Stimulated activated CD4-positive, alpha-beta T cell treated with anti-CD3 and anti-CD28 coated beads, Interleukin-1b, Interleukin-23, amount 100 ng/mL, for 4 hours (primary cell): ENCODE measurements around the gene NOTCH2.

Source experiments
- DNase-seq, 2 donors: peaks; one replicate each; pipeline ENCODE4 v3.0.0-alpha.2; 2020; ENCODE audit warnings: low read depth in 2 of 2

NOTCH2 gene

GRCh38 chr1:119908661-119909060 is 160.8 kb downstream of the NOTCH2 start:
- DNase-seq, result no peak

DNA sequence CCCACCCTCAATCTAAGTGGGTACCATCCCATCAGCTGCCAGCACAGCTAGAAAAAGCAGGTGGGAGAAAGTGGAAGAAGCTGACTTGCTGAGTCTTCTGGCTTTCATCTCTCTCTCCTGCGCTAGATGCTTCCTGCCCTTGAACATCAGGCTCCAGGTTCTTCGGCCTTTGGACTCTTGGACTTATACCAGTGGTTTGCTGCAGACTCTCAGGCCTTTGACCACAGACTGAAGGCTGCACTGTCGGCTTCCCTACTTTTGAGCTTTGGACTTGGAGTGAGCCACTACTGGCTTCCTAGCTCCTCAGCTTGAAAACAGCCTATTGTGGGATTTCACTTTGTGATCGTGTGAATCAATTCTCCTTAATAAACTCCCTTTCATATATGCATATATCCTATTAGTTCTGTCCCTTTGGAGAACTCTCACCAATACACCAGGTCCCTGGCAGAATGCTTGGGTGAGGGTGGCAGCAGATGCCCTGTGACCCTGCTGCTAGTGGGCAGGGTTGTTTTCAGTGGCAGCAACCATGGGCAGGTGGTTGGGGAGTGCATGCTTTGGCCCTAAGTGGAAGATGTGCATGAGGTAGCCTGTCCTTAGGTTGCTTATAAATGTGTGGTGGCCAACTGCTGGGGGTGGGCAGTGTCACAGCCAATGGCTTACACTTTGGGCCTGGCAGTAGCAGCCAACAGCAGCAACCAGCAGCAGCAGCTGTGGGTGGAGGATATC is 162.4 kb downstream of the NOTCH2 start:
- DNase-seq, result no peak

DNA sequence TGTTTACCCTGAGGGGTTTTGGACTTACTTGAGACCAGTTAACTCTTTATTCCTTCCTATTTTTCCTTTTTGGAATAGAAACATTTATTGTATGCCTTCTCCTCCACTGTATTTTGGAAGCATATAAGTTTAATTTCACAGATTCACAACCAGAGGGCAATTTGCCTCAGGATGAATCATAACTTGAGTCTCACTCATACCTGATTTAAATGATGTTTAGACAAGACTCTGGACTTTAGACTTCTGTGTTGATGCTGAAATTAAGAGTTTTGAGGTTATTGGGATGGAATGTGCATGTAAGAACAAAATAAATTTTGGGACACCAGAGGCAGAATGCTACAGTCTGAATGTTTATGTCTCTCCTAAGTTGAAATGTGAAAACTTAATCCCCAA is 166.0 kb downstream of the NOTCH2 start:
- DNase-seq, result no peak

DNA sequence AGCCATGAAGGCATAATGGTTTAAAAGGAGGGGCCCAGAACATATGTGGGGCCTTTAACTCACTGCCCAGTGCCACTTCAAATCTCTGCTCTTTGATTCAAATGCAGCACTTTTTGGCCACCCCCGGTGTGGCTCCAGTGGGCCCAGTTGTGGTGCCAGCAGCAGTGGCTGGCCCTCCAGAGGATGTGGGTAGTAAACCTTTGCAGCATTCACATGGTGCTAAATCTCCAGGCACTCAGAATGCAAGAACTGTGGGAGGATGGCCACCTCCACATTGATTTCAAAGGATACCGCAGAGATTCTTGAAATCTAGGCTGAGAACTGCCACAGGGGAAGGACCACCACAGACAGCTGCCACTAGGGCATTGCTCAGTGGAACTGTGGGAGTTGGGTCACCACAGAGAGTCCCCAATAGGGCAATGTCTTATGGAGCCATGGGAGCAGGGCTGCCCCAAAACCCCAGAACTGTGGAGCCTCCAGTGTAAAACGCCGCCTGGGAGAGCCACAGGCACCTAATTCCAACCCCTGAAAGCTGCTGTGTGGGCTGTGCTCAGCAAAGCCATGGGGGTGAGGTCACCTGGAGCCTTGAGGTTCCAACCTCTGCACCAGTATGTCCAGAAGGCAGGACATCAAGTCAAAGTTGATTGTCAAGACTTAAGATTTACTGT is 166.6 kb downstream of the NOTCH2 start:
- DNase-seq, result no peak

DNA sequence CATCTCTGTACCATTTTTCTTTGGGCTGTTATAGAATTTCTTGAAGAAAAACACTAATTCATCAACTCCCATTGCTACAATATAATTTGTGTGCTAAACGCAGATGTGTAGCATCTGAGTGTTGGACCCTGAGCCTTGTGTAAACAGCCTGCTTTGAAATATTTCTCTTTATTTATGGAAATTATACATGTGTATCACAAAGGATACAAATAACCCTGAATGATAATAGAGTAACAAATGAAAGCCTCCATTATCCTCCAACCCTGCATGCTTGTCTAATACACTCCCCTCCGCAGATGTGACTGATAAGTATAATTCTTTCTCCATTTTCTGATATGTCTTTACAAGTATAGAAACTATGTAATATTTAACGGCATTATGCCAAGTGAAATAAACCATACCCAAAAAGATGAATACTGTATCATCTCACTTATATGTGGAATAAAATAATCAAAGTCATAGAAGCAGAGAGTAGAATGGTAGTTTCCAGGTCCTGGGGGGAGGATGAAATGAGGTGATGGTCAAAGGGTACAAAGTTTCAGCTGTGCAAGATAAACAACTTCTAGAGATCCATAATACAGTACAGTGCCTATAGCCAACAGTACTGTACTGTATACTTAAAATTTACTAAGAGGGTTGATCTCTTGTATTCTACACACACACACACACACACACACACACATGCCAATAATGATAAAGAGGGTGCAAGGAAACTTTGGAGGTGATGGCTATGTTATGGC is 170.3 kb downstream of the NOTCH2 start:
- DNase-seq, result no peak

DNA sequence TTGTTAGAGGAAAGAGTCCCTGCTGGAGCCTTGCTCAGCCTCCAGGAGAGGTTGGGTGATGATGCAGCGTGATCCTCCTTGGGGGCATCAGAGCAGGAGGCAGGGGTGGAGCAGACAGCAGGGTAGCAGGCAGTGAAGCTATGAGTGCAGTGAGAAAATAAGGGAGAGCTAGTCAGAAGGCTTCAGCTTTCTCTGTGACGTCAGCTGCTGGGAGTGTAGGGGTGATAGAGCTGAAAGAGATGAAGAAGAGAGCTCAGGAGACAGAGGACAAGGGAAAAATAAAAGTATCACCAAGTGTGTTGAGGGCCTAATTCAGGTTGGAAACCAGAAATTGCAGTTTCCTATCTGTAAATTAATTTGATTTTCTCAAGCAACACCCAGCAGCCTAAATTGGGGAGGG is 170.9 kb downstream of the NOTCH2 start:
- no peak for DNase-seq

GRCh38 chr1:119896303-119896702 is 173.2 kb downstream of the NOTCH2 start, which contains the start of gene ADAM30:
Gene ADAM30, minus strand, starts transcription at chr1:119896515. Its CDS starts 179 bp downstream, at chr1:119896336.
- DNase-seq, result no peak

DNA sequence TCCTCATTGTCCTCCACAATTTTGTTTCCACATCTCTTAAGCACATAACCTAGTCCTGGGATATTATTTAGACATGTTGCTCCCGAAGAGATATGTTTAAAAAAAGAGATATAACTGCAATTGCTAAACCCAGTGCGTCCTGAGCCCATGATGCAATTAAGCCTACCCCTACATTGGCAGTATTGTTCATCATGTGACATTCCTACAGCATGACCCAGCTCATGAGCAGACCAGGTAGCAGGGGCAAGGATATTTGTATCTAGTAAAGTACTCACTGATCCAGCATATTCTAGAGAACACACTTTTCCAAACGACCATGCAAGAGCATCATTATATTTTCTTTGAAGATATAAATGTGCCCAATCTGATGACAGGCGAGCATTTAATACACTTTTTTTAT is 174.4 kb downstream of the NOTCH2 start:
- DNase-seq, result no peak

GRCh38 chr1:119893827-119894700 is 175.4 kb downstream of the NOTCH2 start:
- no peak for DNase-seq

GRCh38 chr1:119893238-119893791 is 176.1 kb downstream of the NOTCH2 start:
- DNase-seq, result no peak

DNA sequence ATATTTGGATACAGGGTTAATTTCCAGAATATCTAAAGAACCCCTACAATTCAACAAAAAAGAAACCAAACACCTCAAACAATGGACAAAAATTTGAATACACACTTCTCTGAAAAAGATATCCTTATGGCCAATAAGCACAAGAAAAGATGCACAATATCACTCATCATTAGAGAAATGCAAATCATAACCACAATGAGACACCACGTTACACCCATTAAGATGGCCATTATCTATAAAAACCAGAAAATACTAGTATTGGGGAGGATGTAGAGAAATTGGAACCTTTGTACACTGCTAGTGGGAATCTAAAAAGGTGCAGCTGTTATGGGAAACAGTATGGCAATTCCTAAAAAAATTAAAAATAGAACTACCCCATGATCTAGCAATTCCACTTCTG is 178.1 kb downstream of the NOTCH2 start:
- no peak for DNase-seq

DNA sequence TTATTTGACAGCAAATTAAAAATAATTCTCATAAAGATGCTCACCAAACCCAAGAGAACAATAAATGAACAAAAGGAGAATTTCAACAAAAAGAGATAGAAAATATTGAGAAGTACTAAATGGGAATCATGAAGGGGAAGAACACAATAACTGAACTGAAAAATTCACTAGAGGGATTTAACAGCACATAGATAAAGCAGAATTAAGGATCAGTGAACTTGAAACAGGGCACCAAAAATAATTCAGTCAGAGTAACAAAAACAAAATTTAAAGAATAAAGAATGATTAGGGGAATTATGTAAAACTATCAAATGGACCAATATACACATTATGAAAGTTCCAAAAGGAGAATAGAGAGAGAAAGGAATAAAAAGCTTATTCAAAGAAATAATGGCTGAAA is 181.0 kb downstream of the NOTCH2 start:
- no peak for DNase-seq

DNA sequence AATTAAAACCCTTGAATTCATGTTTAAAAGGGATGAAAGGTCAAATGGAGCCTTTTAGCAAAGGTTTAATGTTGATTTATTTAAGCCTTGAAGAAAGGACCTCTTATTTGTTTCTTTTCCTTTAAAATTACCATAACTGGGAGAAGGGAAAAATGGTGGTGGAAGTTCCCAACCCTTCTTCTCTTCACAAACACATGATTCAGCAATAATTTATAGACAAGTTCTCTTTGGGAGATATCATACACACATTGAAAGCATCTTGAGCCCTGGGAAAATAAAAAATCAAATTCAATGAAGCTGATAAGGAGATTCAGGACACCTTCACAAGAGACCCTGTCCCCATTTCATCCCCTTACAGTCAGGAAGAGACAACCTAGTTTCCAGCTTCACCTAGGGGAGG is 182.0 kb downstream of the NOTCH2 start:
- no peak for DNase-seq

DNA sequence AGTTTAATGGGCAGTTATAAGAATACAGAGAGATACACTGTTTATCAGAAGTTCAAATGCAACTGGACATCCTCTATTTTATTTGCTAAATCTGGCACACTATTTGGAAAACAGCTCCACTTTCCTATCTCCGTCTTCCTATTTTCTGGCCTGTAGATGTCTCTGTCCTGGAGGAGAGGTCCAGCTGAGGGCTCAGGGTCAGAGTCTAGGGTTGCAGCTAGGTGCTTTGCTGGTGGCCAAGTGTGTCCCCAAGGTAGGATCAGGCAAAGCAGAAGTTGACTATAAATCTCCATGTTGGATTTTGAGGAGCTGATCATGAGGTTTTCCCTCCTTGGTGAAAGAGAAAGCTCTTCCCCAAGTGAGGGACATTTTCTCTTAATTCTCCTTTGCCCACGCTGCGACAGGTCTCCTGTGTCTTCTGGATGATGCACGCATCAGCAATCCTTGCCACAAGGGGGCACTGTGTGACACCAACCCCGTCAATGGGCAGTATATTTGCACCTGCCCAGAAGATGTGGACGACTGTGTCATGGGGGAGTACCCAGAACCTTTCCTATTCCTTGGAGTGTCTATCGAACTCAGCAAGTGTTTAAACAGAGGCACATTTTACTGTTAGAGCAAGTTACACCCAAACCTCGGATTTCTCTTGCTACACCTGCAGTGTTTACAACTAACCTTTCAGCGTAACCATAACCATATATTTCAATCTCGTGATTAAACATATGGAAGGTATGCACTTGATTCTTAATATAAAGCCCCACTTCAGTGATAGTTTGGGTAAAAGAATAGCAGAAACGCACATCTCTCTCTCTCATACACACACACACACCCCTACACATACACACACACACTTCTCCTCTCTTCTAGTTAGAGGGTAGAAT is 183.3 kb downstream of the NOTCH2 start:
- peak; percentile 25 to 53 for DNase-seq

GRCh38 chr1:119884711-119885110 is 184.8 kb downstream of the NOTCH2 start:
- no peak for DNase-seq

DNA sequence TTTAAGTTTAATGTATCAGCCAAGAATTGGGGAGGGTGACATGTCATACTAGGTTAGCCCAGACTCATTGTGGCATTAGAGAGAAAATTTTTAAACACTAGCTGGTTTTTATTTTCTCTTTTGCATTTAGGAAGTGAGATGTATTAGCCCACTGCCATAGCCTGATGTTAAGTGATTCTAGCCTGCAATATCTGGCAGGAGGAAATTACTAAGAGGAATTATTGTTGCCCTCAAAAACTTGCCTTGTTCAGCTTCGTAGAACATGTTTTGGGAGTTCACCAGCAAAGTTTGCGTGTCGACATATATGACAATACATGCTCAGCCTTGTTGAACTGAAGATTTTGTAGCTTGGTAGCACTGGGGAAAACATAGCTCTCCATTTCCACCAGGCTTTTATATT is 185.6 kb downstream of the NOTCH2 start:
- no peak for DNase-seq

DNA sequence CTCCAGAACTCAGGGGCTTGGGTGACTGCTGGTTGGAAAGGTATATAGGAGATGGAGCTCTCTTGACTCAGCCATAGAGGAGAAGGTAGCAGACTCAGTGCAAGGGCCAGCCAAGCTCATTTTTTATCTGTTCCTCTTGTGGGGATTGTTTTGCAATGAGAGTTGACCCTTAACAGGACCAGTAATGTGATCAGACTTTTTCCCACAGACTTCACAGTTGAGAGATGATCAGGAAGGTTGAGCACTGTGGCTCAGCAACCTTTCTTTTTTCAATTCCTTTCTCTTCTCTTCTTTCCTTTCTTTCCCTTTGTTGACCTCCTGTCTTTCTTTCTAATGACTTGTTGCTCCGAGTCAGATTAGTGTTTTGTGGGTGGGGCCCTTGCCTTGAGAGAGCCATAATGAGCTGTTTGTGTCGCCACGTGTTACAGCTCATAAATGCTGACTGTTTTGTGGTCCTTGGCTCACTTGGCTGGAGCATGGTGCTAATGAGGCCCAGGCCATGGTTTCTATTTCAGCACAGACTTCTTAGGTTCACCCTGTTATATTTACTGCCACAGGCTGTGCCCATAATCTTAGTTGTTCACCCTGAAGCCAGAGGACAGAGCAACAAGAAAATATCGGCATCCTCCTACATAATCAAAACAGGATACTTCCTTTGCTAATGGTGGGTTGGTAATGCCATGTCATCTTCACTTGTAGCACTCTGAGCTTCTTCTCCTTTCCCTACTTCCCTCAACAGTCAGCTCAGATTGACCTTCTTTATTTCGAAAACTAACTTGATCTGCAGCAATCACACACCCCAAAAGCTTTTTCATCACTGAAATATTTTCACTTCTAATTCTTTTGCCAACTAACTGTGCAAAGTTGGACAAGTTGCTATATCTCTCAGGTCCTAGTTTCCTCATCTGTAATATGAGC is 187.1 kb downstream of the NOTCH2 start:
- no peak for DNase-seq

DNA sequence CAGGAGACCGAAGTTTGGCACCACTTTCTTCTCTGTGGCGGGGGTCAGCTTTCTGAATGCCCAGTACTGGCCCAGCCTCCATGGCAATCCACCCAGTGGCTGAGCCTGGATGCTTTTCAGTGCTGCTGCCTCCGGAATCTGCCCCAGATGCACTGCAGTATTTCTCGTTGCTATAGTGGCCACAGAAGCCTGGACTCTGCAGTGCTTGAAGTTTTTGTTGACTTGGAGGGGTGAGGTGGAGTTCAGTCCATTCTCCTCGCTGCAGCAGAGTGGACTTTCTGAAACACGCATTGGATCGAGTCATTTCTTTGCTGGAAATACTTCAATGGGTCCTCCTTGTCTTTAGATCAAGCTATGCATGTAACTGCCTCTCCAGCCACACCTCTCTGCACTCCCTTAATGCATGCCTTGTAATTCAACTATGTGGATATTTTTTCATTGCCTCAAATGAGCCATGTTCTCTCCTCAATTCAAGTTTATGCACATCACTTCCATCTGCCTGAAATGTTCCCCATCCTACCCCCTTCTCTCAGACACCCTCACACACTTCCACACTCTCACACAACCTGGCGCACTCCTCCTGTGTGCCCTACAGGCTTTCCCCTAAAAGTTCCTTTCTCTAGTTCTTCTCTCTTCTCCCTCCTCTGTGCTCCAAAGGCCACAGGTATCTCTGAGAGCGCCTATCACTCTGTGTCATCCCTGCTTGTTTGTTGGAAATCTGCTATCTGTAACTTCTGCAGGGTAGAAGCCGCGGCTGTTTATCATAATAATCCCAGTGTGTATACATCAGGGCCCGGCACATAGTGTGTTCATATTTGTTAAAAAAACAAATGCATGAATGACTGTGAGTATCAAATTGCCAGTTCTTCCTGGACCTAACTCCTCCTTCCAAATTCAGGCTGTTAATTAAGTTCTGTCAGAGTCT is 189.7 kb downstream of the NOTCH2 start:
- DNase-seq, result no peak
